HEK293 (cell line): Measurements from ENCODE around the gene SYNJ2.
"Not testable (repeated sequence)": the region's sequence is repeated elsewhere in the genome, so short reads cannot be mapped to it uniquely, and the experiment has no call there.

Experiments used
- CTCF ChIA-PET: fragments of 350-600 bp; formaldehyde crosslinking; extraction: SDS; loops from one replicate; lab custom pipeline; 2021; ENCODE audit warnings: antibody characterized with exemption; lab: Yijun Ruan, JAX
- POLR2A ChIA-PET: fragments of 300-600 bp; formaldehyde crosslinking; extraction: SDS; loops from one replicate; lab custom pipeline; 2020; ENCODE audit warnings: antibody characterized with exemption, inconsistent platforms; lab: Yijun Ruan, JAX
- H3K27ac ChIP-seq: fragments of 200-500 bp; sonication (Bioruptor generic); 2 replicates; pipeline ENCODE4 v1.5.1; 2014; ENCODE audit warnings: low read depth, low read length, control low read depth, inconsistent platforms; ENCODE audit errors: extremely low read depth
- H3K36me3 ChIP-seq, 2 experiments: fragments of 200-500 bp in 1 of 2; sonication (Bioruptor generic) in 1 of 2; 1 replicate in 1 of 2; 2 replicates in 1 of 2; pipeline ENCODE4 v1.5.1; 2014 to 2017; ENCODE audit warnings: inconsistent platforms in 2 of 2, low read length in 2 of 2; ENCODE audit not compliant: control insufficient read depth in 2 of 2, insufficient read depth in 1 of 2
- H3K4me1 ChIP-seq: fragments of 200-500 bp; sonication (Bioruptor generic); 2 replicates; pipeline ENCODE4 v1.5.1; 2014; ENCODE audit warnings: mild to moderate bottlenecking, low read length, inconsistent platforms; ENCODE audit not compliant: control insufficient read depth, insufficient read depth
- H3K4me3 ChIP-seq: 2 replicates; pipeline ENCODE4 v1.5.1; 2011; ENCODE audit warnings: low read depth, mild to moderate bottlenecking, control low read depth, low read length, moderate library complexity
- H3K9me3 ChIP-seq: fragments of 200-500 bp; sonication (Bioruptor generic); 2 replicates; pipeline ENCODE4 v1.5.1; 2014; ENCODE audit warnings: low read depth, low read length, inconsistent platforms; ENCODE audit not compliant: control insufficient read depth, insufficient read depth
- INSM2 ChIP-seq: fragments of 450-650 bp; formaldehyde crosslinking; IDR thresholded peaks from 2 replicates; pipeline ENCODE4 v1.5.1; 2016; ENCODE audit warnings: missing biosample characterization, missing genetic modification characterization
- SCRT1 ChIP-seq: fragments of 450-650 bp; formaldehyde crosslinking; IDR thresholded peaks from 2 replicates; pipeline ENCODE4 v1.5.1; 2016; ENCODE audit warnings: missing biosample characterization, missing genetic modification characterization, borderline replicate concordance
- SCRT2 ChIP-seq: fragments of 450-650 bp; formaldehyde crosslinking; IDR thresholded peaks from 2 replicates; pipeline ENCODE4 v1.5.1; 2016; ENCODE audit warnings: missing biosample characterization, missing genetic modification characterization
- TRIM28 ChIP-seq: IDR thresholded peaks from 2 replicates; pipeline ENCODE4 v1.6.1; 2011; ENCODE audit warnings: low read length, control low read depth, borderline replicate concordance
- ZBTB17 ChIP-seq: fragments of 450-650 bp; formaldehyde crosslinking; IDR thresholded peaks from 2 replicates; pipeline ENCODE4 v1.5.1; 2016; ENCODE audit warnings: missing biosample characterization, missing genetic modification characterization
- ZNF211 ChIP-seq: fragments of 450-650 bp; formaldehyde crosslinking; IDR thresholded peaks from 2 replicates; pipeline ENCODE4 v1.5.1; 2016; ENCODE audit warnings: low read depth, missing biosample characterization, missing genetic modification characterization
- ZNF274 ChIP-seq, 2 experiments: fragments of 200-500 bp in 1 of 2; fragments of 450-650 bp in 1 of 2; sonication (Bioruptor generic) in 1 of 2; formaldehyde crosslinking in 1 of 2; IDR thresholded peaks; 2 replicates each; pipeline versions ENCODE4 v1.5.1 to v1.6.1; 2014 to 2016; ENCODE audit warnings: borderline replicate concordance in 1 of 2, inconsistent platforms in 1 of 2, low read length in 1 of 2, missing biosample characterization in 1 of 2, missing genetic modification characterization in 1 of 2
- ZNF416 ChIP-seq: fragments of 450-650 bp; formaldehyde crosslinking; IDR thresholded peaks from 2 replicates; pipeline ENCODE4 v1.5.1; 2016; ENCODE audit warnings: missing biosample characterization, missing genetic modification characterization
- ZNF473 ChIP-seq: fragments of 450-650 bp; formaldehyde crosslinking; IDR thresholded peaks from 2 replicates; pipeline ENCODE4 v1.5.1; 2017; ENCODE audit warnings: missing biosample characterization, missing genetic modification characterization
- ZNF529 ChIP-seq: fragments of 450-650 bp; formaldehyde crosslinking; IDR thresholded peaks from 2 replicates; pipeline ENCODE4 v1.5.1; 2017; ENCODE audit warnings: missing genetic modification characterization, missing biosample characterization; ENCODE audit not compliant: insufficient replicate concordance
- ZNF677 ChIP-seq: fragments of 450-650 bp; IDR thresholded peaks from 2 replicates; pipeline ENCODE4 v1.5.0; 2018; ENCODE audit warnings: missing biosample characterization, mild to moderate bottlenecking, missing genetic modification characterization, moderate library complexity
- TF ChIP-seq, protein P1 (sequence below): fragments of 450-650 bp; formaldehyde crosslinking; IDR thresholded peaks from 2 replicates; pipeline ENCODE4 v1.5.1; 2016; ENCODE audit warnings: missing biosample characterization, missing genetic modification characterization
- TF ChIP-seq, protein P2 (sequence below): fragments of 450-650 bp; formaldehyde crosslinking; IDR thresholded peaks from 2 replicates; pipeline ENCODE4 v1.5.1; 2017; ENCODE audit warnings: missing biosample characterization, missing genetic modification characterization
- TF ChIP-seq, protein P3 (sequence below): fragments of 450-650 bp; formaldehyde crosslinking; IDR thresholded peaks from 2 replicates; pipeline ENCODE4 v1.5.1; 2016; ENCODE audit warnings: missing biosample characterization, missing genetic modification characterization
- TF ChIP-seq, protein P4 (sequence below): fragments of 450-650 bp; formaldehyde crosslinking; IDR thresholded peaks from 2 replicates; pipeline ENCODE4 v1.5.1; 2016; ENCODE audit warnings: missing biosample characterization, missing genetic modification characterization

Gene SYNJ2

GRCh38 chr6:157937916-157938315 lies 43.7 kb upstream of the SYNJ2 start (continued):
- TF ChIP-seq, protein P1, sequence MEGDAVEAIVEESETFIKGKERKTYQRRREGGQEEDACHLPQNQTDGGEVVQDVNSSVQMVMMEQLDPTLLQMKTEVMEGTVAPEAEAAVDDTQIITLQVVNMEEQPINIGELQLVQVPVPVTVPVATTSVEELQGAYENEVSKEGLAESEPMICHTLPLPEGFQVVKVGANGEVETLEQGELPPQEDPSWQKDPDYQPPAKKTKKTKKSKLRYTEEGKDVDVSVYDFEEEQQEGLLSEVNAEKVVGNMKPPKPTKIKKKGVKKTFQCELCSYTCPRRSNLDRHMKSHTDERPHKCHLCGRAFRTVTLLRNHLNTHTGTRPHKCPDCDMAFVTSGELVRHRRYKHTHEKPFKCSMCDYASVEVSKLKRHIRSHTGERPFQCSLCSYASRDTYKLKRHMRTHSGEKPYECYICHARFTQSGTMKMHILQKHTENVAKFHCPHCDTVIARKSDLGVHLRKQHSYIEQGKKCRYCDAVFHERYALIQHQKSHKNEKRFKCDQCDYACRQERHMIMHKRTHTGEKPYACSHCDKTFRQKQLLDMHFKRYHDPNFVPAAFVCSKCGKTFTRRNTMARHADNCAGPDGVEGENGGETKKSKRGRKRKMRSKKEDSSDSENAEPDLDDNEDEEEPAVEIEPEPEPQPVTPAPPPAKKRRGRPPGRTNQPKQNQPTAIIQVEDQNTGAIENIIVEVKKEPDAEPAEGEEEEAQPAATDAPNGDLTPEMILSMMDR (tag by site-specific recombination): no peak
- TF ChIP-seq, protein P2, sequence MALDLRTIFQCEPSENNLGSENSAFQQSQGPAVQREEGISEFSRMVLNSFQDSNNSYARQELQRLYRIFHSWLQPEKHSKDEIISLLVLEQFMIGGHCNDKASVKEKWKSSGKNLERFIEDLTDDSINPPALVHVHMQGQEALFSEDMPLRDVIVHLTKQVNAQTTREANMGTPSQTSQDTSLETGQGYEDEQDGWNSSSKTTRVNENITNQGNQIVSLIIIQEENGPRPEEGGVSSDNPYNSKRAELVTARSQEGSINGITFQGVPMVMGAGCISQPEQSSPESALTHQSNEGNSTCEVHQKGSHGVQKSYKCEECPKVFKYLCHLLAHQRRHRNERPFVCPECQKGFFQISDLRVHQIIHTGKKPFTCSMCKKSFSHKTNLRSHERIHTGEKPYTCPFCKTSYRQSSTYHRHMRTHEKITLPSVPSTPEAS (tag by site-specific recombination): no peak
- no peak for TF ChIP-seq ZNF274 (IDR thresholded peaks at IDR 0.05; ENCODE audit: low read length)
- no peak for TF ChIP-seq ZNF274 (tag by site-specific recombination; IDR thresholded peaks at IDR 0.05; ENCODE audit: borderline replicate concordance)
- TF ChIP-seq ZBTB17 (tag by site-specific recombination): no peak
- TF ChIP-seq ZNF416 (tag by site-specific recombination): no peak
- TF ChIP-seq, protein P3, sequence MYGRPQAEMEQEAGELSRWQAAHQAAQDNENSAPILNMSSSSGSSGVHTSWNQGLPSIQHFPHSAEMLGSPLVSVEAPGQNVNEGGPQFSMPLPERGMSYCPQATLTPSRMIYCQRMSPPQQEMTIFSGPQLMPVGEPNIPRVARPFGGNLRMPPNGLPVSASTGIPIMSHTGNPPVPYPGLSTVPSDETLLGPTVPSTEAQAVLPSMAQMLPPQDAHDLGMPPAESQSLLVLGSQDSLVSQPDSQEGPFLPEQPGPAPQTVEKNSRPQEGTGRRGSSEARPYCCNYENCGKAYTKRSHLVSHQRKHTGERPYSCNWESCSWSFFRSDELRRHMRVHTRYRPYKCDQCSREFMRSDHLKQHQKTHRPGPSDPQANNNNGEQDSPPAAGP (tag by site-specific recombination): no peak
- no peak for TF ChIP-seq ZNF677 (tag by site-specific recombination)
- TF ChIP-seq ZNF529 (tag by site-specific recombination): no peak
- no peak for TF ChIP-seq TRIM28
- TF ChIP-seq ZNF211 (tag by site-specific recombination): no peak
- no peak for TF ChIP-seq INSM2
- TF ChIP-seq ZNF473 (tag by site-specific recombination): no peak
- TF ChIP-seq, protein P4, sequence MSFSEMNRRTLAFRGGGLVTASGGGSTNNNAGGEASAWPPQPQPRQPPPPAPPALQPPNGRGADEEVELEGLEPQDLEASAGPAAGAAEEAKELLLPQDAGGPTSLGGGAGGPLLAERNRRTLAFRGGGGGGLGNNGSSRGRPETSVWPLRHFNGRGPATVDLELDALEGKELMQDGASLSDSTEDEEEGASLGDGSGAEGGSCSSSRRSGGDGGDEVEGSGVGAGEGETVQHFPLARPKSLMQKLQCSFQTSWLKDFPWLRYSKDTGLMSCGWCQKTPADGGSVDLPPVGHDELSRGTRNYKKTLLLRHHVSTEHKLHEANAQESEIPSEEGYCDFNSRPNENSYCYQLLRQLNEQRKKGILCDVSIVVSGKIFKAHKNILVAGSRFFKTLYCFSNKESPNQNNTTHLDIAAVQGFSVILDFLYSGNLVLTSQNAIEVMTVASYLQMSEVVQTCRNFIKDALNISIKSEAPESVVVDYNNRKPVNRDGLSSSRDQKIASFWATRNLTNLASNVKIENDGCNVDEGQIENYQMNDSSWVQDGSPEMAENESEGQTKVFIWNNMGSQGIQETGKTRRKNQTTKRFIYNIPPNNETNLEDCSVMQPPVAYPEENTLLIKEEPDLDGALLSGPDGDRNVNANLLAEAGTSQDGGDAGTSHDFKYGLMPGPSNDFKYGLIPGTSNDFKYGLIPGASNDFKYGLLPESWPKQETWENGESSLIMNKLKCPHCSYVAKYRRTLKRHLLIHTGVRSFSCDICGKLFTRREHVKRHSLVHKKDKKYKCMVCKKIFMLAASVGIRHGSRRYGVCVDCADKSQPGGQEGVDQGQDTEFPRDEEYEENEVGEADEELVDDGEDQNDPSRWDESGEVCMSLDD (tag by site-specific recombination): no peak

GRCh38 chr6:157940375-157941036 lies 41.2 kb upstream of the SYNJ2 start:
- H3K9me3 ChIP-seq, H3K27ac ChIP-seq, H3K4me3 ChIP-seq, POLR2A ChIA-PET, H3K4me1 ChIP-seq: not testable (repeated sequence)
- peak; percentile 88 for TF ChIP-seq SCRT2 (tag by site-specific recombination)
- peak; percentile 61; the same call in 1 of the 2 replicates for TF ChIP-seq SCRT1
- peaks cover 15 to 91% of the 10 kb centered on the region in 2 experiments for H3K36me3 ChIP-seq
- CTCF ChIA-PET: interaction anchor here (0.6 to 1.0 kb wide), 4 partner anchors 102 to 1485 kb away, joined by 3 to 6 read pairs (median 4); no protein-coding TSS in a partner anchor
